Spleen (tissue), 11 donors: ENCODE results near the gene RYR2. TPM values are rescaled to one million over a fixed set of nuclear protein-coding genes. Genes with fewer than 3 reads are reported as not detected.

Experiments
- DNase-seq: peaks from one replicate; pipeline ENCODE4 v3.0.0-alpha.2; 2020
- H3K27ac ChIP-seq, 8 donors: fragments of 200-600 bp; sonication (generic) in 7 of 8; 1 replicate in 4 of 8; 2 replicates in 4 of 8; pipeline versions ENCODE4 v1.5.0 to v1.8.0; 2016 to 2021; ENCODE audit warnings: inconsistent platforms in 4 of 8, mild to moderate bottlenecking in 4 of 8, moderate library complexity in 1 of 8
- H3K27me3 ChIP-seq, 7 donors: fragments of 200-600 bp; sonication (generic) in 6 of 7; replicated peaks in 1 of 7; 1 replicate in 4 of 7; 2 replicates in 3 of 7; pipeline versions ENCODE4 v1.5.0 to v1.8.0; 2016 to 2021; ENCODE audit warnings: inconsistent platforms in 3 of 7, mild to moderate bottlenecking in 1 of 7
- H3K36me3 ChIP-seq, 6 donors: fragments of 200-600 bp; sonication (generic) in 5 of 6; 1 replicate in 4 of 6; 2 replicates in 2 of 6; pipeline versions ENCODE4 v1.5.0 to v1.8.0; 2016 to 2021; ENCODE audit warnings: inconsistent platforms in 2 of 6
- H3K4me1 ChIP-seq, 6 donors: fragments of 200-600 bp; sonication (generic) in 5 of 6; 1 replicate in 3 of 6; 2 replicates in 3 of 6; pipeline versions ENCODE4 v1.5.0 to v1.8.0; 2016 to 2021; ENCODE audit warnings: inconsistent platforms in 3 of 6
- H3K4me3 ChIP-seq, 8 donors: fragments of 200-600 bp; sonication (generic) in 7 of 8; 1 replicate in 4 of 8; 2 replicates in 4 of 8; pipeline versions ENCODE4 v1.5.0 to v1.8.0; 2016 to 2021; ENCODE audit warnings: inconsistent platforms in 4 of 8, mild to moderate bottlenecking in 4 of 8, moderate library complexity in 2 of 8
- H3K9me3 ChIP-seq, 8 donors: fragments of 200-600 bp; sonication (generic) in 7 of 8; 1 replicate in 4 of 8; 2 replicates in 4 of 8; pipeline versions ENCODE4 v1.5.0 to v1.8.0; 2016 to 2021; ENCODE audit warnings: inconsistent platforms in 4 of 8
- CTCF ChIP-seq, 11 experiments: fragments of 200-600 bp in 7 of 11; fragments of 450-650 bp in 4 of 11; sonication (generic) in 4 of 11; IDR thresholded peaks in 8 of 11; conservative IDR thresholded peaks in 3 of 11; 1 replicate in 7 of 11; 2 replicates in 4 of 11; pipeline versions ENCODE4 v1.4.0 to v1.8.0; 2016 to 2021; ENCODE audit warnings: antibody characterized with exemption in 11 of 11, inconsistent platforms in 4 of 11, mild to moderate bottlenecking in 1 of 11
- POLR2A ChIP-seq, 3 donors: fragments of 450-650 bp; IDR thresholded peaks; one replicate each; pipeline ENCODE4 v1.5.1; 2017; ENCODE audit warnings: antibody characterized with exemption in 3 of 3, mild to moderate bottlenecking in 1 of 3
- POLR2AphosphoS5 ChIP-seq, 3 donors: sonication (generic); formaldehyde crosslinking; IDR thresholded peaks; one replicate each; pipeline ENCODE4 v1.5.1; 2017; ENCODE audit warnings: antibody characterized with exemption in 3 of 3
- WGBS, 5 donors: extraction: QIAGEN DNeasy Blood & Tissue Kit in 3 of 5; methylation state at CpG; one replicate each; pipeline versions ENCODE4 v1.1.5 to v1.1.7; 2013 to 2018; 5-methylcytosine and 5-hydroxymethylcytosine counted together
- intact Hi-C: fragments of 100-400 bp; cut with DNase I; formaldehyde crosslinking; loops from one replicate; pipeline ENCODE4 v1.15.0; 2023; ENCODE audit warnings: low total_unique reads
- polyA plus RNA-seq, 3 donors: library from polyadenylated mRNA; stranded (reverse); fragments of 200-250 nt; gene quantifications; one replicate each; pipeline ENCODE4 v1.2.1, GENCODE V29; 2013
- total RNA-seq, 7 donors: library from RNA; depleted of rRNA in 3 of 7; stranded (reverse); fragments of >200 nt in 3 of 7; fragmentation: NEBNext Ultra II Directional in 4 of 7; extraction: Animal tissue kit (Norgen Biotek cat#: 25700) in 4 of 7; gene quantifications; one replicate each; pipeline versions ENCODE4 v1.1.0 to v1.2.1, GENCODE V29; 2016 to 2021
- donor health status: healthy with polysubstance abuse.
- donor health status: DM: no; HTN: no; CAD: no; lungs with moderate emphysema.
- donor health status: DM: no; HTN: no; CAD: no.
- donor health status: Bipolar disorder and iron deficiency.
- donor health status: healthy.
- donor health status: DM: no; HTN: no; CAD: no.
- donor health status: DM: yes; HTN: yes; CAD: no.

The RYR2 gene
- total and polyA plus RNA-seq, 10 donors: 0.12 to 7.1 (median 3.7) TPM

GRCh38 chr1:237717106-237717505 lies 675.1 kb downstream of the RYR2 start:
- H3K27me3 ChIP-seq: no peaks in the 10 kb centered on the region
- no peaks in the 10 kb centered on the region for H3K36me3 ChIP-seq
- peaks cover 0 to 10% (median 2%) of the 10 kb centered on the region in 8 donors for H3K9me3 ChIP-seq
- no peak overlapping the region for H3K27ac ChIP-seq
- intact Hi-C loops: no loop called here
- DNase-seq: no peak
- WGBS, 5 donors: 79 to 85% (median 82%) methylated on average over 5 of the region's 5 CpGs
- TF ChIP-seq POLR2AphosphoS5 (IDR thresholded peaks at IDR 0.05) (no peak), POLR2A (IDR thresholded peaks at IDR 0.05) (no peak), CTCF (IDR thresholded peaks at IDR 0.05 in 8 of 11, conservative IDR thresholded peaks at IDR 0.05 in 3 of 11) (no peak)
- no peaks in the 10 kb centered on the region for H3K4me1 ChIP-seq
- no peak overlapping the region for H3K4me3 ChIP-seq

- Histone ChIP-seq H3K9me3 (no peaks in the 10 kb centered on the region), H3K36me3 (no peaks in the 10 kb centered on the region), H3K27ac (no peak overlapping the region), H3K4me1 (no peaks in the 10 kb centered on the region), H3K27me3 (no peaks in the 10 kb centered on the region), H3K4me3 (no peak overlapping the region)
- WGBS, 5 donors: 90 to 96% (median 95%) methylated on average over 1 of the region's 1 CpG
- DNase-seq: no peak
- intact Hi-C loops: no loop called here
- no peak for TF ChIP-seq POLR2A (IDR thresholded peaks at IDR 0.05)
- no peak for TF ChIP-seq CTCF (IDR thresholded peaks at IDR 0.05 in 8 of 11, conservative IDR thresholded peaks at IDR 0.05 in 3 of 11)
- no peak for TF ChIP-seq POLR2AphosphoS5 (IDR thresholded peaks at IDR 0.05)
Observed at GRCh38 chr1:237730826-237731350, 688.9 kb downstream of the RYR2 start.

GRCh38 chr1:237732657-237733056 lies 690.7 kb downstream of the RYR2 start:
- no peaks in the 10 kb centered on the region for H3K9me3 ChIP-seq
- intact Hi-C loops: no loop called here
- no peaks in the 10 kb centered on the region for H3K36me3 ChIP-seq
- H3K4me3 ChIP-seq: no peak overlapping the region
- H3K27me3 ChIP-seq: no peaks in the 10 kb centered on the region
- no peaks in the 10 kb centered on the region for H3K4me1 ChIP-seq
- 76 to 96% (median 87%) methylated on average over 2 of the region's 2 CpGs for WGBS, 5 donors
- DNase-seq: no peak
- TF ChIP-seq POLR2AphosphoS5 (IDR thresholded peaks at IDR 0.05): no peak
- no peak overlapping the region for H3K27ac ChIP-seq

- no peaks in the 10 kb centered on the region for H3K27me3 ChIP-seq
- H3K9me3 ChIP-seq: no peaks in the 10 kb centered on the region
- H3K4me3 ChIP-seq: no peak overlapping the region
- H3K27ac ChIP-seq: no peak overlapping the region
- no peaks in the 10 kb centered on the region for H3K4me1 ChIP-seq
- TF ChIP-seq CTCF (IDR thresholded peaks at IDR 0.05 in 8 of 11, conservative IDR thresholded peaks at IDR 0.05 in 3 of 11): peak in 4 of 11 experiments; percentile 14 to 28 (median 22)
- TF ChIP-seq POLR2AphosphoS5 (IDR thresholded peaks at IDR 0.05): no peak
- no peak for TF ChIP-seq POLR2A (IDR thresholded peaks at IDR 0.05)
- no peak for DNase-seq
- 55 to 63% (median 60%) methylated on average over 8 of the region's 8 CpGs for WGBS, 5 donors
- no peaks in the 10 kb centered on the region for H3K36me3 ChIP-seq
- intact Hi-C loops: no loop called here
Observed at GRCh38 chr1:237736372-237737029, 694.5 kb downstream of the RYR2 start.
